Naive thymus-derived CD4-positive, alpha-beta T cell (primary cell): ENCODE measurements around the gene PXYLP1. TPM values are rescaled to one million over a fixed set of nuclear protein-coding genes. Genes with fewer than 3 reads are reported as not detected.

ENCODE experiments used
- ATAC-seq: fragments of 150-1000 bp; cut with Tn5 transposase; 2 replicates; pipeline ENCODE4 v1.10.0; 2021; ENCODE audit warnings: mild to moderate bottlenecking, moderate library complexity
- CTCF ChIA-PET: fragments of 350-600 bp; sonication (Branson Sonifier 250); formaldehyde crosslinking; loops from one replicate; lab custom pipeline; 2021; ENCODE audit warnings: antibody characterized with exemption; lab: Charles Lee
- POLR2A ChIA-PET: fragments of 350-600 bp; sonication (Branson Sonifier 250); formaldehyde crosslinking; loops from one replicate; lab custom pipeline; 2021; ENCODE audit warnings: antibody characterized with exemption, inconsistent platforms; lab: Charles Lee
- DNase-seq, 9 donors: peaks; one replicate each; pipeline versions ENCODE4 v3.0.0 to v3.0.0-alpha.2; 2020 to 2022; ENCODE audit warnings: mixed read lengths in 1 of 9
- H3K27ac ChIP-seq: one replicate; pipeline ENCODE4 v1.7.0; 2013; ENCODE audit warnings: mild to moderate bottlenecking, low read depth, low read length, moderate library complexity
- H3K27me3 ChIP-seq, 2 donors: one replicate each; pipeline ENCODE4 v1.7.0; 2013; ENCODE audit warnings: low read length in 2 of 2, mild to moderate bottlenecking in 2 of 2, moderate library complexity in 2 of 2; ENCODE audit not compliant: control insufficient read depth in 2 of 2, insufficient read depth in 2 of 2
- H3K36me3 ChIP-seq, 3 experiments: 1 replicate in 2 of 3; 2 replicates in 1 of 3; pipeline ENCODE4 v1.7.0; 2013; ENCODE audit warnings: low read length in 3 of 3, mild to moderate bottlenecking in 3 of 3, moderate library complexity in 1 of 3; ENCODE audit not compliant: insufficient read depth in 3 of 3, control insufficient read depth in 2 of 3
- H3K4me1 ChIP-seq, 2 donors: one replicate each; pipeline ENCODE4 v1.7.0; 2013; ENCODE audit warnings: low read length in 2 of 2, mild to moderate bottlenecking in 2 of 2, moderate library complexity in 1 of 2; ENCODE audit not compliant: control insufficient read depth in 2 of 2, insufficient read depth in 2 of 2
- H3K4me3 ChIP-seq: 2 replicates; pipeline ENCODE4 v1.7.0; 2013; ENCODE audit warnings: mild to moderate bottlenecking, low read length
- H3K9me3 ChIP-seq, 3 experiments: 1 replicate in 2 of 3; 2 replicates in 1 of 3; pipeline ENCODE4 v1.7.0; 2013; ENCODE audit warnings: low read length in 3 of 3; ENCODE audit not compliant: control insufficient read depth in 2 of 3
- H3K27ac Mint-ChIP-seq, 9 donors: one replicate each; pipeline ENCODE4 v1.8.0; 2020 to 2022; ENCODE audit warnings: mixed read lengths in 9 of 9, mild to moderate bottlenecking in 8 of 9, moderate library complexity in 5 of 9, inconsistent platforms in 2 of 9
- H3K27me3 Mint-ChIP-seq, 5 donors: one replicate each; pipeline ENCODE4 v1.8.0; 2021 to 2022; ENCODE audit warnings: mixed read lengths in 5 of 5, mild to moderate bottlenecking in 1 of 5
- H3K36me3 Mint-ChIP-seq, 5 donors: one replicate each; pipeline ENCODE4 v1.8.0; 2020 to 2022; ENCODE audit warnings: mixed read lengths in 5 of 5, mild to moderate bottlenecking in 3 of 5, inconsistent platforms in 1 of 5
- H3K4me1 Mint-ChIP-seq, 7 donors: one replicate each; pipeline ENCODE4 v1.8.0; 2020 to 2022; ENCODE audit warnings: mixed read lengths in 7 of 7, mild to moderate bottlenecking in 3 of 7, inconsistent platforms in 1 of 7
- H3K4me3 Mint-ChIP-seq, 10 donors: one replicate each; pipeline ENCODE4 v1.8.0; 2020 to 2022; ENCODE audit warnings: mild to moderate bottlenecking in 10 of 10, mixed read lengths in 10 of 10, moderate library complexity in 6 of 10, inconsistent platforms in 2 of 10
- H3K9me3 Mint-ChIP-seq, 11 donors: one replicate each; pipeline ENCODE4 v1.8.0; 2020 to 2022; ENCODE audit warnings: mixed read lengths in 11 of 11, mild to moderate bottlenecking in 4 of 11, inconsistent platforms in 1 of 11, moderate library complexity in 1 of 11
- intact Hi-C, 2 donors: fragments of 100-400 bp; cut with micrococcal nuclease; formaldehyde crosslinking; loops; one replicate each; pipeline ENCODE4 v1.15.1; 2023
- polyA plus RNA-seq, 2 donors: library from polyadenylated mRNA; unstranded; fragments of 300-500 nt; fragmentation: Illumina TruSeq; gene quantifications; one replicate each; pipeline ENCODE4 v1.2.3, GENCODE V29; 2021
- total RNA-seq, 6 experiments: library from RNA in 5 of 6; stranded (reverse) in 5 of 6; gene quantifications; 1 replicate in 5 of 6; 2 replicates in 1 of 6; pipeline ENCODE4 v1.2.3 and lab custom pipeline; 2021 to 2026

Gene PXYLP1
- total and polyA plus RNA-seq, 7 experiments from 2014 or later = 15.8 to 40.9 (median 23.2) TPM

DNA sequence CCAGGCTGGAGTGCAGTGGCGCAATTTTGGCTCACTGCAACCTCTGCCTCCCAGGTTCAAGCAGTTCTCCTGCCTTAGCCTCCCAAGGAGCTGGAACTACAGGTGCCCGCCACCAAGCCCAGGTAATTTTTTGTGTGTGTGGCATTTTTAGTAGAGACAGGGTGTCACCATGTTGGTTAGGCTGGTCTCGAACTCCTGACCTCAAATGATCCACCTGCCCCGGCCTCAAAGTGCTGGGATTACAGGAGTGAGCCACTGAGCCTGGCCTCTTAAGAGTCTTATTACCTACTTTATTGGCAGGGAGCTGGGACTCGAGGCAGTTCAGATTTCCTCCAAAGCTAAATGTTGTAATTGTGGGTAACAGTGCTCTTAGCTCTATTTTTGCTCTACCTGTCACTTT is 16.4 kb downstream of the PXYLP1 start:
- H3K4me1 ChIP-seq = peaks cover under 1 to 15% of the 10 kb centered on the region in 2 donors
- H3K4me1 Mint-ChIP-seq = peaks cover 4 to 76% (median 26%) of the 10 kb centered on the region in 7 donors
- DNase-seq = no peak
- H3K36me3 ChIP-seq = no peaks in the 10 kb centered on the region
- H3K27me3 Mint-ChIP-seq = no peaks in the 10 kb centered on the region
- intact Hi-C loops = no loop called here
- no peak overlapping the region for H3K27ac ChIP-seq
- POLR2A ChIA-PET = interaction anchor here (1.0 to 31.2 kb wide), 3 partner anchors 8 to 19 kb away, joined by 4 to 516 read pairs (median 28); partner anchors contain the start of gene PXYLP1
- ATAC-seq = no peak
- no peak overlapping the region for H3K27ac Mint-ChIP-seq
- H3K27me3 ChIP-seq = no peaks in the 10 kb centered on the region
- H3K4me3 ChIP-seq = no peak overlapping the region
- CTCF ChIA-PET = no interaction called here
- H3K4me3 Mint-ChIP-seq = no peak overlapping the region
- no peaks in the 10 kb centered on the region for H3K9me3 ChIP-seq
- H3K36me3 Mint-ChIP-seq = peaks cover 0 to 24% (median 4%) of the 10 kb centered on the region in 5 donors
- no peaks in the 10 kb centered on the region for H3K9me3 Mint-ChIP-seq

DNA sequence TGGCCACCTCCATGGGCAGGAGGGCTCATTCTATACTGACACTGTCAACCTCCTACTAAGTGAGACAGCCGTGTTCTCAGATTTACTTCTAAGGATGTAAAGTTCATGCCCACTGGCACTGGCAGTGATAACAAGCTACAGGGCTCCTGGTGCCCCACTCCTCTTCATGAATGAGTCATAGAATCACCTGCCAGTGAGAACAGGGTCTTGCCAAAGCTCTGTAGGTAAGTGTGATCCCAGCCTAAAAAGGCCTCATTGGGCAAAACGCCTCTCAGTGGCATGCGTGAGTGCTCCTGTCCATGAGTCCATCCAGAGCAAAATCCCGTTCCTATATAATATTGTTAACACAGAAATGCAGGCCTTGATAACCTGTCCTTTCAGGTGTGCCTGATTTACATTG is 17.4 kb downstream of the PXYLP1 start:
- H3K4me1 Mint-ChIP-seq = peaks cover 3 to 74% (median 25%) of the 10 kb centered on the region in 7 donors
- POLR2A ChIA-PET = interaction anchor here (1.0 to 31.2 kb wide), 4 partner anchors 9 to 18 kb away, joined by 4 to 516 read pairs (median 16); partner anchors contain the start of gene PXYLP1
- CTCF ChIA-PET = interaction anchor here (0.9 to 1.7 kb wide), 4 partner anchors 11 to 17 kb away, joined by 3 to 6 read pairs (median 4); partner anchors contain the start of gene PXYLP1

GRCh38 chr3:141250342-141250741 is 18.7 kb downstream of the PXYLP1 start:
- intact Hi-C loops = no loop called here
- Mint-ChIP-seq H3K36me3 (peaks cover 0 to 23% (median 6%) of the 10 kb centered on the region in 5 donors), H3K27me3 (no peaks in the 10 kb centered on the region), H3K4me1 (peaks cover 5 to 76% (median 31%) of the 10 kb centered on the region in 7 donors), H3K9me3 (no peaks in the 10 kb centered on the region), H3K4me3 (no peak overlapping the region), H3K27ac (peak overlapping the region in 1 of 9 donors; percentile 68)
- Histone ChIP-seq H3K27ac (no peak overlapping the region), H3K4me1 (peaks cover 0 to 8% of the 10 kb centered on the region in 2 donors), H3K4me3 (no peak overlapping the region), H3K36me3 (no peaks in the 10 kb centered on the region), H3K9me3 (no peaks in the 10 kb centered on the region), H3K27me3 (no peaks in the 10 kb centered on the region)
- CTCF ChIA-PET = interaction anchor here (0.9 to 7.0 kb wide), 3 partner anchors 16 to 18 kb away, joined by 3 to 82 read pairs (median 3); partner anchors contain the start of gene PXYLP1
- ATAC-seq (no peak), DNase-seq (no peak)
- POLR2A ChIA-PET = interaction anchor here (0.6 to 31.2 kb wide), 5 partner anchors 7 to 20 kb away, joined by 3 to 516 read pairs (median 5); partner anchors contain the start of gene PXYLP1

More for the DNA sequence above, 17.4 kb downstream of the PXYLP1 start:
- Mint-ChIP-seq H3K36me3 (peaks cover 0 to 24% (median 6%) of the 10 kb centered on the region in 5 donors), H3K4me3 (peak overlapping the region in 2 of 10 donors; percentile 24 to 45), H3K27me3 (no peaks in the 10 kb centered on the region), H3K9me3 (no peaks in the 10 kb centered on the region), H3K27ac (peak overlapping the region in 3 of 9 donors; percentile 21 to 51 (median 25))
- intact Hi-C loops = no loop called here
- Histone ChIP-seq H3K27me3 (no peaks in the 10 kb centered on the region), H3K4me1 (peaks cover 0 to 8% of the 10 kb centered on the region in 2 donors), H3K27ac (no peak overlapping the region), H3K36me3 (no peaks in the 10 kb centered on the region), H3K9me3 (no peaks in the 10 kb centered on the region), H3K4me3 (no peak overlapping the region)
- DNase-seq (no peak), ATAC-seq (no peak)

GRCh38 chr3:141250828-141251227 is 19.2 kb downstream of the PXYLP1 start:
- H3K36me3 ChIP-seq = no peaks in the 10 kb centered on the region
- intact Hi-C loops = no loop called here
- ATAC-seq = no peak
- H3K27me3 Mint-ChIP-seq = no peaks in the 10 kb centered on the region
- POLR2A ChIA-PET = interaction anchor here (0.6 to 31.2 kb wide), 4 partner anchors 8 to 20 kb away, joined by 3 to 516 read pairs (median 16); partner anchors contain the start of gene PXYLP1
- H3K4me1 Mint-ChIP-seq = peaks cover 8 to 76% (median 31%) of the 10 kb centered on the region in 7 donors
- H3K9me3 Mint-ChIP-seq = no peaks in the 10 kb centered on the region
- no peak overlapping the region for H3K4me3 ChIP-seq
- H3K4me3 Mint-ChIP-seq = no peak overlapping the region
- DNase-seq = no peak
- H3K4me1 ChIP-seq = peaks cover 0 to 11% of the 10 kb centered on the region in 2 donors
- no peak overlapping the region for H3K27ac ChIP-seq
- CTCF ChIA-PET = interaction anchor here (7.0 kb wide), 1 partner anchor 19 kb away, joined by 82 read pairs; the partner anchor contains the start of gene PXYLP1
- peaks cover 0 to 21% (median 4%) of the 10 kb centered on the region in 5 donors for H3K36me3 Mint-ChIP-seq
- peak overlapping the region in 1 of 9 donors; percentile 5 for H3K27ac Mint-ChIP-seq
- no peaks in the 10 kb centered on the region for H3K9me3 ChIP-seq
- H3K27me3 ChIP-seq = no peaks in the 10 kb centered on the region

GRCh38 chr3:141253326-141253725 is 21.7 kb downstream of the PXYLP1 start:
- ChIA-PET CTCF (interaction anchor here (0.9 to 7.0 kb wide), 4 partner anchors 10 to 21 kb away, joined by 3 to 82 read pairs (median 18); partner anchors contain the start of gene PXYLP1), POLR2A (interaction anchor here (5.6 to 31.2 kb wide), 2 partner anchors 13 to 22 kb away, joined by 60 to 516 read pairs; partner anchors contain the start of gene PXYLP1)
- peak overlapping the region in 6 of 9 donors; percentile 59 to 85 (median 68) for H3K27ac Mint-ChIP-seq
- H3K9me3 ChIP-seq = no peaks in the 10 kb centered on the region
- no peaks in the 10 kb centered on the region for H3K27me3 ChIP-seq
- no peak overlapping the region for H3K27ac ChIP-seq
- peaks cover 13 to 84% (median 45%) of the 10 kb centered on the region in 7 donors for H3K4me1 Mint-ChIP-seq
- peaks cover 0 to 19% of the 10 kb centered on the region in 2 donors for H3K4me1 ChIP-seq
- no peaks in the 10 kb centered on the region for H3K27me3 Mint-ChIP-seq
- peaks cover 0 to 14% (median 4%) of the 10 kb centered on the region in 5 donors for H3K36me3 Mint-ChIP-seq
- H3K4me3 ChIP-seq = no peak overlapping the region
- DNase-seq = no peak
- H3K9me3 Mint-ChIP-seq = no peaks in the 10 kb centered on the region
- ATAC-seq = no peak
- no peaks in the 10 kb centered on the region for H3K36me3 ChIP-seq
- intact Hi-C loops = no loop called here
- no peak overlapping the region for H3K4me3 Mint-ChIP-seq

DNA sequence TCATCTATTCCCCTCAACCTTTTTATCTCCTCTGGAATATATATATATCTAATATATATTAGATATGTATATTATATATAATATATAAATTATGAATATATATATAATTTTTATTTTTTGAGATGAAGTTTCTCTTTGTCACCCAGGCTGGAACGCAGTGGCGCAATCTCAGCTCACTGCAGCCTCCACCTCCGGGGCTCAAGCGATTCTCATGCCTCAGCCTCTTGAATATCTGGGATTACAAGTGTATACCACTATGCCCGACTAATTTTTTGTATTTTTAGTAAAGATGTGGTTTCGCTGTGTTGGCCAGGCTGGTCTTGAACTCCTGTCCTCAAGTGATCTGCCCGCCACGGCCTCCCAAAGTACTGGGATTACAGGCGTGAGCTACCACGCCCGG is 22.2 kb downstream of the PXYLP1 start:
- CTCF ChIA-PET = interaction anchor here (0.6 to 7.0 kb wide), 6 partner anchors 11 to 198 kb away, joined by 3 to 82 read pairs (median 4); partner anchors contain the start of gene PXYLP1
- no peaks in the 10 kb centered on the region for H3K27me3 Mint-ChIP-seq

More for the DNA sequence above, 22.2 kb downstream of the PXYLP1 start:
- Mint-ChIP-seq H3K4me1 (peaks cover 14 to 88% (median 45%) of the 10 kb centered on the region in 7 donors), H3K4me3 (no peak overlapping the region), H3K27ac (peak overlapping the region in 4 of 9 donors; percentile 8 to 83 (median 68)), H3K9me3 (no peaks in the 10 kb centered on the region), H3K36me3 (peaks cover 0 to 14% (median 4%) of the 10 kb centered on the region in 5 donors)
- Histone ChIP-seq H3K9me3 (no peaks in the 10 kb centered on the region), H3K4me1 (peaks cover 0 to 19% of the 10 kb centered on the region in 2 donors), H3K4me3 (no peak overlapping the region), H3K27me3 (no peaks in the 10 kb centered on the region), H3K27ac (no peak overlapping the region), H3K36me3 (no peaks in the 10 kb centered on the region)
- intact Hi-C loops = no loop called here
- POLR2A ChIA-PET = interaction anchor here (0.9 to 31.2 kb wide), 5 partner anchors 10 to 22 kb away, joined by 4 to 516 read pairs (median 14); partner anchors contain the start of gene PXYLP1
- DNase-seq = no peak
- no peak for ATAC-seq
